ENCODE data around the gene ZCCHC24. TPM values are rescaled to one million over a fixed set of nuclear protein-coding genes. Genes with fewer than 3 reads are reported as not detected.
A peak's percentile ranks its signal among the peaks of the same experiment; 100 is the strongest.

The ZCCHC24 gene
- polyA plus RNA-seq, 1 of the 3 experiments (the other 2 are of a cell fraction): 15.8 TPM

- TF ChIP-seq SMC3 (IDR thresholded peaks at IDR 0.05; ENCODE audit: low read depth, low read length): no peak
- TF ChIP-seq RCOR1 (IDR thresholded peaks at IDR 0.05; ENCODE audit: low read length): no peak
- no peak for TF ChIP-seq MAX (IDR thresholded peaks at IDR 0.05; ENCODE audit: low read depth)
- no peak for TF ChIP-seq JUND (IDR thresholded peaks at IDR 0.05)
- no peak for TF ChIP-seq ELF1 (IDR thresholded peaks at IDR 0.05)
- TF ChIP-seq POLR2AphosphoS5 (IDR thresholded peaks at IDR 0.05; ENCODE audit: low read depth, low read length): no peak
- TF ChIP-seq MXI1 (IDR thresholded peaks at IDR 0.05; ENCODE audit: low read depth, low read length): no peak
- TF ChIP-seq SIN3A (IDR thresholded peaks at IDR 0.05; ENCODE audit: borderline replicate concordance, low read depth, low read length): no peak
- no peak for TF ChIP-seq FOXJ3 (CRISPR knock-in tag; IDR thresholded peaks at IDR 0.05)
- TF ChIP-seq GABPA (IDR thresholded peaks at IDR 0.05; ENCODE audit: low read depth): no peak
- no peak for TF ChIP-seq IRF3 (IDR thresholded peaks at IDR 0.05; ENCODE audit: low read depth, low read length)
- TF ChIP-seq EZH2phosphoT487 (IDR thresholded peaks at IDR 0.05; ENCODE audit: borderline replicate concordance, low read depth): no peak
Measured at GRCh38 chr10:79350407-79351154, 94.8 kb downstream of the ZCCHC24 start (continued).

- H3K4me2 ChIP-seq: peak overlapping the region; percentile 99
- POLR2A ChIA-PET: no interaction called here
- 91% methylated on average over 6 of the region's 6 CpGs for WGBS (ENCODE audit: low lambda C conversion rate)
Measured at GRCh38 chr10:79349766-79350406, 95.5 kb downstream of the ZCCHC24 start.

More at GRCh38 chr10:79349766-79350406, 95.5 kb downstream of the ZCCHC24 start:
- Histone ChIP-seq H3K9me3 (no peaks in the 10 kb centered on the region), H3K27ac (ENCODE audit: low read depth in 2 of 2, low read length in 1 of 2) (no peak overlapping the region), H3F3A (replicated peaks; ENCODE audit: insufficient read depth) (no peaks in the 10 kb centered on the region), H3K27me3 (ENCODE audit: insufficient read depth) (no peaks in the 10 kb centered on the region), H3K36me3 (replicated peaks in 1 of 2; ENCODE audit: control insufficient read depth in 1 of 2, insufficient read depth in 2 of 2, low read length in 1 of 2) (peaks cover 52 to 59% of the 10 kb centered on the region in 2 experiments), H3K9me2 (no peaks in the 10 kb centered on the region), H3K79me2 (ENCODE audit: insufficient read depth) (peaks cover 52% of the 10 kb centered on the region), H4K20me1 (ENCODE audit: insufficient read depth) (peaks cover 18% of the 10 kb centered on the region; the same call in 1 of the 2 replicates), H3K4me1 (ENCODE audit: control insufficient read depth in 1 of 2, insufficient read depth in 2 of 2, low read depth in 1 of 2, low read length in 1 of 2) (peaks cover 13 to 42% of the 10 kb centered on the region in 2 experiments; a peak in 3 of 4 replicates), H3K9ac (no peak overlapping the region; the same call in 1 of the 2 replicates), H2AFZ (ENCODE audit: low read depth) (no peak overlapping the region), H3K4me3 (ENCODE audit: low read depth in 2 of 2, low read length in 1 of 2) (no peak overlapping the region)
- no peak for DNase-seq
- CTCF ChIA-PET: interaction anchor here (1.1 kb wide), 1 partner anchor 38 kb away, joined by 3 read pairs; no protein-coding TSS in a partner anchor
- no peak for TF ChIP-seq TAF1 (IDR thresholded peaks at IDR 0.05; ENCODE audit: borderline replicate concordance, low read depth, low read length)
- no peak for TF ChIP-seq RAD21 (IDR thresholded peaks at IDR 0.05; ENCODE audit: low read length)
- no peak for TF ChIP-seq RCOR1 (IDR thresholded peaks at IDR 0.05; ENCODE audit: low read length)
- TF ChIP-seq TCF12 (IDR thresholded peaks at IDR 0.05): no peak
- no peak for TF ChIP-seq RFX5 (IDR thresholded peaks at IDR 0.05; ENCODE audit: low read length)
- no peak for TF ChIP-seq GABPA (IDR thresholded peaks at IDR 0.05; ENCODE audit: low read depth)
- TF ChIP-seq GATA2 (CRISPR knock-in tag; IDR thresholded peaks at IDR 0.05): no peak
- no peak for TF ChIP-seq EZH2phosphoT487 (IDR thresholded peaks at IDR 0.05; ENCODE audit: borderline replicate concordance, low read depth)
- no peak for TF ChIP-seq MAX (IDR thresholded peaks at IDR 0.05; ENCODE audit: low read depth)
- TF ChIP-seq YY1 (IDR thresholded peaks at IDR 0.05; ENCODE audit: low read depth): no peak
- no peak for TF ChIP-seq ELF1 (IDR thresholded peaks at IDR 0.05)
- no peak for TF ChIP-seq MEF2A (IDR thresholded peaks at IDR 0.05; ENCODE audit: borderline replicate concordance, low read depth)
- no peak for TF ChIP-seq CTCF (IDR thresholded peaks at IDR 0.05)

Data from SK-N-SH (cell line).